ENCODE data around the gene P2RY12.
A peak's percentile ranks its signal among the peaks of the same experiment; 100 is the strongest.

P2RY12 gene

DNA sequence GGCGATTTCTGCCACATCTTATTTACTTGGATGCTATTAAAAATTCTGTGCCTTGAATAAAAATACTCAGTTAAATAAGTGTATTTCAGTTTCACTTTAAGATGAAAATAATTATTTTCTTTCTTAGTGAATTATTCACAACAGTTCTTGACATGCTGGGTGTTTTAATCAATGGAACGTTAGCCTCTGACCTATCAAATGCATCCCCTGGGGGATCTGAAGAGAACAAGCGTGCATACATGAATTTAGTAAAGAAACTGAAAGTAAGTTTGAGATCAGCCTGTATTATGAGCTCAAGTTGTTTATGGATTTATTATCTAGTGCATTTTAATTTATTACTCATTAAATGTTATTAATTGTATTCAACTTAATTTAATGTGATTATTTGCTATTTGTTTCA lies 597 bp downstream of the P2RY12 start:
- Histone ChIP-seq H2BK120ac (ENCODE audit: low read depth, low read length) (no peak overlapping the region), H3K18ac (ENCODE audit: low read depth in 1 of 2, low read length in 2 of 2) (no peak overlapping the region), H3K9ac (ENCODE audit: low read length) (peak overlapping the region; percentile 86)

DNA sequence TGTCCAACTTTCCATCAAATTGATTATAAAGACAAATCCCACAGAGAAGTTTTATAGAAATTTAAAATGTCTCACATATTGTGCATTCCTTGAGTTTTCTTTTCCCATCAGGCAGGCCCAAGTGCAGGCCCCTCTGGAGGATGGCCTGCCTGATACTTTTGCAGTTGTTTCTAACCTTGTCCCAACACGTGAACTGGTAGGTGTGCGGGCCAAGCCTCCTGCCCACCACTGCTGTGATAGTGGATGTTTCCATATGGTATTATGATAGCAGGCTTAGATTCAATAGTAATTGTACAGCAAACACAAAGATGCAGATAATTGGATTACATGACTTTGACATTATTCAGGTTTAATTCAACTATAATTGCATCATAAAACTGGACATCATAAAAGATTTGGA lies 1.4 kb downstream of the P2RY12 start:
- Histone ChIP-seq H3K36me3 (ENCODE audit: control insufficient read depth in 1 of 2, insufficient read depth in 2 of 2, low read depth in 1 of 2, low read length in 2 of 2) (no peaks in the 10 kb centered on the region), H3K4me3 (ENCODE audit: insufficient read depth in 1 of 2, low read depth in 1 of 2, low read length in 2 of 2) (peak overlapping the region in 1 of 2 experiments; percentile 76), H4K8ac (ENCODE audit: low read length) (peak overlapping the region; percentile 29), H3K14ac (ENCODE audit: low read length in 2 of 2) (no peak overlapping the region), H3K4me1 (ENCODE audit: control insufficient read depth, insufficient read depth, low read depth, low read length) (peaks cover 2% of the 10 kb centered on the region), H3K9me3 (ENCODE audit: control insufficient read depth, low read length) (no peaks in the 10 kb centered on the region), H3K18ac (ENCODE audit: low read depth in 1 of 2, low read length in 2 of 2) (no peak overlapping the region), H3K4ac (ENCODE audit: low read depth in 1 of 2, low read length in 2 of 2) (no peak overlapping the region), H3K9ac (ENCODE audit: low read length) (peak overlapping the region; percentile 86), H2BK12ac (ENCODE audit: low read length in 2 of 2) (no peak overlapping the region), H2BK5ac (ENCODE audit: low read depth, low read length, poor library complexity, severe bottlenecking) (no peak overlapping the region), H2BK120ac (ENCODE audit: low read depth, low read length) (no peak overlapping the region), H3K79me1 (replicated peaks; ENCODE audit: low read length, poor library complexity, severe bottlenecking) (no peaks in the 10 kb centered on the region), H2AFZ (ENCODE audit: low read depth, low read length) (no peak overlapping the region), H3K23ac (ENCODE audit: low read length in 2 of 2) (no peak overlapping the region), H3K27ac (ENCODE audit: low read length, poor library complexity, severe bottlenecking) (no peak overlapping the region), H4K91ac (ENCODE audit: low read length) (no peak overlapping the region), H3K4me2 (ENCODE audit: low read length, poor library complexity, severe bottlenecking) (no peak overlapping the region), H2BK15ac (ENCODE audit: low read depth, poor library complexity, severe bottlenecking) (no peak overlapping the region), H2AK5ac (ENCODE audit: low read length, severe bottlenecking) (no peak overlapping the region), H3K27me3 (ENCODE audit: control insufficient read depth in 1 of 2, insufficient read depth in 1 of 2, low read length in 2 of 2) (no peaks in the 10 kb centered on the region)
- no CpG with 5 or more reads among the region's 2 CpGs for WGBS
- no peak for DNase-seq

More for the DNA sequence above, 597 bp downstream of the P2RY12 start:
- Histone ChIP-seq H3K27me3 (ENCODE audit: control insufficient read depth in 1 of 2, insufficient read depth in 1 of 2, low read length in 2 of 2) (no peaks in the 10 kb centered on the region), H2BK5ac (ENCODE audit: low read depth, low read length, poor library complexity, severe bottlenecking) (no peak overlapping the region), H4K91ac (ENCODE audit: low read length) (no peak overlapping the region), H3K14ac (ENCODE audit: low read length in 2 of 2) (no peak overlapping the region), H3K23ac (ENCODE audit: low read length in 2 of 2) (no peak overlapping the region), H3K4me1 (ENCODE audit: control insufficient read depth, insufficient read depth, low read depth, low read length) (peaks cover 2% of the 10 kb centered on the region), H2BK12ac (ENCODE audit: low read length in 2 of 2) (no peak overlapping the region), H3K27ac (ENCODE audit: low read length, poor library complexity, severe bottlenecking) (no peak overlapping the region), H4K8ac (ENCODE audit: low read length) (no peak overlapping the region), H3K4me2 (ENCODE audit: low read length, poor library complexity, severe bottlenecking) (peak overlapping the region; percentile 42), H2AK5ac (ENCODE audit: low read length, severe bottlenecking) (no peak overlapping the region), H3K79me1 (replicated peaks; ENCODE audit: low read length, poor library complexity, severe bottlenecking) (no peaks in the 10 kb centered on the region), H3K9me3 (ENCODE audit: control insufficient read depth, low read length) (no peaks in the 10 kb centered on the region), H3K4me3 (ENCODE audit: insufficient read depth in 1 of 2, low read depth in 1 of 2, low read length in 2 of 2) (peak overlapping the region in 1 of 2 experiments; percentile 76), H3K4ac (ENCODE audit: low read depth in 1 of 2, low read length in 2 of 2) (no peak overlapping the region), H2BK15ac (ENCODE audit: low read depth, poor library complexity, severe bottlenecking) (no peak overlapping the region), H3K36me3 (ENCODE audit: control insufficient read depth in 1 of 2, insufficient read depth in 2 of 2, low read depth in 1 of 2, low read length in 2 of 2) (no peaks in the 10 kb centered on the region), H2AFZ (ENCODE audit: low read depth, low read length) (no peak overlapping the region)
- no peak for DNase-seq
- WGBS: 92% methylated on average over 2 of the region's 3 CpGs

DNA sequence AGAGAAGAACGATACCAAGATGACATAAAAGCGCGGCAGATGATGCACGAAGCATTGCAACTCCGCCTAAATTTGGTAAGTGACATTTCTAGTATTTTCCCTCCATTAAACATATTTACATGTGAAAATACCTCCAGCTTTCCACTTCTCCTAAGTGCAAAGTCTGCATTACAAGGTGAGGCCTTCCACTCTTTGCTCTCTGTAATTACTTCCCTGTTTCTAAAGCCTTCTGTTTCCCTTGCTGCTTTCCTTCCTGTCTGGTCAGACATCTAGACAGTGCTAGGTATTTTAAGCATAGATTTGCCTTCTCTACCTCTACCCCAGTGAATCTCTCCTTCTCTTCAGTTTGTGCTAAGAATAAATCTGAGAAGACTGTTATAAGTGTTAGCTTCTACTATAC lies 1.9 kb downstream of the P2RY12 start:
- no peaks in the 10 kb centered on the region for H3K27me3 ChIP-seq (ENCODE audit: control insufficient read depth in 1 of 2, insufficient read depth in 1 of 2, low read length in 2 of 2)
- no peak overlapping the region for H2AK5ac ChIP-seq (ENCODE audit: low read length, severe bottlenecking)
- no peak overlapping the region for H2BK12ac ChIP-seq (ENCODE audit: low read length in 2 of 2)
- H3K18ac ChIP-seq (ENCODE audit: low read depth in 1 of 2, low read length in 2 of 2): peak overlapping the region in 1 of 2 experiments; percentile 34
- H3K14ac ChIP-seq (ENCODE audit: low read length in 2 of 2): no peak overlapping the region
- no peak overlapping the region for H3K23ac ChIP-seq (ENCODE audit: low read length in 2 of 2)
- H3K4me2 ChIP-seq (ENCODE audit: low read length, poor library complexity, severe bottlenecking): no peak overlapping the region
- H2BK120ac ChIP-seq (ENCODE audit: low read depth, low read length): no peak overlapping the region
- no peak overlapping the region for H4K91ac ChIP-seq (ENCODE audit: low read length)
- DNase-seq: no peak
- WGBS: 100% methylated on average over 5 of the region's 5 CpGs
- no peaks in the 10 kb centered on the region for H3K36me3 ChIP-seq (ENCODE audit: control insufficient read depth in 1 of 2, insufficient read depth in 2 of 2, low read depth in 1 of 2, low read length in 2 of 2)
- no peak overlapping the region for H3K9ac ChIP-seq (ENCODE audit: low read length)
- no peak overlapping the region for H2BK5ac ChIP-seq (ENCODE audit: low read depth, low read length, poor library complexity, severe bottlenecking)
- H3K79me1 ChIP-seq (replicated peaks; ENCODE audit: low read length, poor library complexity, severe bottlenecking): no peaks in the 10 kb centered on the region
- H3K4me3 ChIP-seq (ENCODE audit: insufficient read depth in 1 of 2, low read depth in 1 of 2, low read length in 2 of 2): no peak overlapping the region
- no peak overlapping the region for H3K4ac ChIP-seq (ENCODE audit: low read depth in 1 of 2, low read length in 2 of 2)
- no peak overlapping the region for H2BK15ac ChIP-seq (ENCODE audit: low read depth, poor library complexity, severe bottlenecking)
- H4K8ac ChIP-seq (ENCODE audit: low read length): no peak overlapping the region
- no peaks in the 10 kb centered on the region for H3K9me3 ChIP-seq (ENCODE audit: control insufficient read depth, low read length)
- H3K27ac ChIP-seq (ENCODE audit: low read length, poor library complexity, severe bottlenecking): no peak overlapping the region
- peaks cover 2% of the 10 kb centered on the region for H3K4me1 ChIP-seq (ENCODE audit: control insufficient read depth, insufficient read depth, low read depth, low read length)
- no peak overlapping the region for H2AFZ ChIP-seq (ENCODE audit: low read depth, low read length)

DNA sequence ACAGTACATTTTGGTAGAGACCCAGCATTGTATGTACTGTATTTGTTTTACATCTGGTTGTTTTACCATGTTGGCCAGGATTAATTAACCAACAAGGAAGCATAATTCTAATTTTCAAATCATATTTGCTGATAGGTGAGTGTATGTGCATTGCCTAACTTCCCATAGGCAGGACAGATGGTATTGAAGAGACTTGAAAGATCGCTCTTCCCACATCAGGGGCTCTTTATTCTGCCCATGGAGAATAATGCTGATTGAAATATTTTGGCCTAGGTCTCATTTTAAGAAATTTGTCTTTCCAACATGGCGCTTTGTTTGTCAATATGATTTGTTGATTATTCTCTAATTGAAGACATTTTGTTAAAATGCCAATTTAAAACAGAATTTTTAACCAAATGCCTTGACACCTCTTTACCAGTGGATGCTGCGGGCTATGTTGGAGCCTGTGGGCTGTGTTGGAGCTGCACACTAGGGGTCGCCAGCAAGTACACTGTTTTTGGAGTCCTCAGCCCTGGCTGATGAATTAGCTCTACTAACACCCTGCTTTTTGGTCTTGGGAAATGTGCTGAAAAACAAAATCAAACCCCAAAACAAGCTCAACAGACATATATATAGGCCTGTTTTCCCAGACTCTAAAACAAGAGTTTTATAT lies 5.3 kb downstream of the P2RY12 start:
- WGBS: 64% methylated on average over 3 of the region's 4 CpGs
- no peak overlapping the region for H2BK12ac ChIP-seq (ENCODE audit: low read length in 2 of 2)

More for the DNA sequence above, 5.3 kb downstream of the P2RY12 start:
- Histone ChIP-seq H3K23ac (ENCODE audit: low read length in 2 of 2) (no peak overlapping the region), H3K9ac (ENCODE audit: low read length) (no peak overlapping the region), H4K91ac (ENCODE audit: low read length) (no peak overlapping the region), H3K27me3 (ENCODE audit: control insufficient read depth in 1 of 2, insufficient read depth in 1 of 2, low read length in 2 of 2) (no peaks in the 10 kb centered on the region), H2AFZ (ENCODE audit: low read depth, low read length) (no peak overlapping the region), H3K4me2 (ENCODE audit: low read length, poor library complexity, severe bottlenecking) (no peak overlapping the region), H3K4ac (ENCODE audit: low read depth in 1 of 2, low read length in 2 of 2) (no peak overlapping the region), H3K4me3 (ENCODE audit: insufficient read depth in 1 of 2, low read depth in 1 of 2, low read length in 2 of 2) (no peak overlapping the region), H3K14ac (ENCODE audit: low read length in 2 of 2) (no peak overlapping the region), H3K4me1 (ENCODE audit: control insufficient read depth, insufficient read depth, low read depth, low read length) (peaks cover 2% of the 10 kb centered on the region), H4K8ac (ENCODE audit: low read length) (no peak overlapping the region), H2BK5ac (ENCODE audit: low read depth, low read length, poor library complexity, severe bottlenecking) (no peak overlapping the region), H3K36me3 (ENCODE audit: control insufficient read depth in 1 of 2, insufficient read depth in 2 of 2, low read depth in 1 of 2, low read length in 2 of 2) (no peaks in the 10 kb centered on the region), H3K18ac (ENCODE audit: low read depth in 1 of 2, low read length in 2 of 2) (no peak overlapping the region), H3K79me1 (replicated peaks; ENCODE audit: low read length, poor library complexity, severe bottlenecking) (no peaks in the 10 kb centered on the region), H3K9me3 (ENCODE audit: control insufficient read depth, low read length) (no peaks in the 10 kb centered on the region), H3K27ac (ENCODE audit: low read length, poor library complexity, severe bottlenecking) (no peak overlapping the region), H2BK15ac (ENCODE audit: low read depth, poor library complexity, severe bottlenecking) (no peak overlapping the region), H2BK120ac (ENCODE audit: low read depth, low read length) (no peak overlapping the region), H2AK5ac (ENCODE audit: low read length, severe bottlenecking) (no peak overlapping the region)
- peak; percentile 28 for DNase-seq
